Tibial artery (tissue), 4 donors: Measurements from ENCODE around the gene PHF21A.

Source experiments
- DNase-seq, 2 donors: peaks; one replicate each; pipeline ENCODE4 v3.0.0-alpha.2; 2019
- H3K27ac ChIP-seq, 2 donors: fragments of 200-600 bp; sonication (generic) in 1 of 2; 1 replicate in 1 of 2; 2 replicates in 1 of 2; pipeline ENCODE4 v1.5.1; 2018 to 2019; ENCODE audit warnings: mild to moderate bottlenecking in 1 of 2
- H3K27me3 ChIP-seq, 2 donors: fragments of 200-600 bp; sonication (generic) in 1 of 2; one replicate each; pipeline versions ENCODE4 v1.5.1 to v1.6.0; 2016 to 2019
- H3K36me3 ChIP-seq, 3 donors: fragments of 200-600 bp; sonication (generic) in 2 of 3; one replicate each; pipeline ENCODE4 v1.5.1; 2016 to 2019; ENCODE audit warnings: mild to moderate bottlenecking in 2 of 3
- H3K4me1 ChIP-seq, 4 donors: fragments of 200-600 bp; sonication (generic) in 2 of 4; 1 replicate in 3 of 4; 2 replicates in 1 of 4; pipeline ENCODE4 v1.5.1; 2016 to 2019
- H3K4me3 ChIP-seq, 2 donors: fragments of 200-600 bp; sonication (generic) in 1 of 2; 1 replicate in 1 of 2; 2 replicates in 1 of 2; pipeline ENCODE4 v1.5.1; 2018 to 2019; ENCODE audit warnings: mild to moderate bottlenecking in 2 of 2
- H3K9me3 ChIP-seq, 3 donors: fragments of 200-600 bp; sonication (generic) in 1 of 3; one replicate each; pipeline ENCODE4 v1.5.1; 2016 to 2019
- intact Hi-C: fragments of 100-400 bp; cut with DNase I; formaldehyde crosslinking; loops from one replicate; pipeline ENCODE4 v1.15.0; 2023; ENCODE audit warnings: low total_unique reads
- TF ChIP-seq, protein P1 (sequence below), 2 experiments: fragments of 200-600 bp in 1 of 2; fragments of 450-650 bp in 1 of 2; IDR thresholded peaks; one replicate each; pipeline ENCODE4 v1.5.1; 2017 to 2019; ENCODE audit warnings: antibody characterized with exemption in 2 of 2, mild to moderate bottlenecking in 1 of 2, moderate library complexity in 1 of 2

Gene PHF21A

DNA sequence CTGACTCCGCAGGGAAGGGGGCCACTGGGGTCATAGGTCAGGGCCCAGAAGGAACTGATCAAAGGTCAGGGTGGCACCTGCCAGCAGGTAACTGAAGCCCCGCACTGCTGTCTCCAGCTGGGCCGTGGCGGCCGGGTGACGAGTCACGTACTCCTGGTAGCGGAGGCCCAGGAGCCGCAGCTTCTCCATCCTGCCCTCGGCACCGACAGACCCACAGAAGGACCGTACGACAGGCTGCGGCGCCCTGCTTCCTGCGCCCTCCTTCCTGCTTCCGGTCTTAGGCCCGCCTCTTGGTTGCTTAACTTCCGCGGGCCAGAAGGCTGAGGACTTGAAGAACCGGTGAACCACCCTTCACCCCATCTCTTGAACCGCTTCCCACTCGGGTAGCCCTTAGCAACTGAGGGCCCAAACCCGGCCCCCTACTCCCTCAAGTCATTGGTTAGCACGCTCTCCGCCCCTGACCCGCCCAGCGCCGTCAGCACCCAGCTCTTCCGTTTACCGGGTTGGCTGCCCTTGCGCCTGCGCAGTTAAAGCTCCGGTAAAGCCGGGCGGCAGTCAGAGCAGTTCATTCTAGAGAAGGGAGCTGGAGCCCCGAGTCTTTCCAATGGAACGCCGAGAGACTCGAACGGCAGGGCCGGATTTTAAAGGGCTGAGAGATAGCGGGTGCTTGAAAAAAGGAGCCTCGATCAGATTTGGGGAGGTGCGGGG is 203.5 kb downstream of the PHF21A start, which contains the start of gene PEX16:
Gene PEX16 (minus strand): TSS at position 255 of the 708 bp plus-strand sequence. CDS start 66 bp downstream, at position 189.
- peak within 1 kb of the TSS; percentile 87 to 89 for H3K27ac ChIP-seq
- intact Hi-C loops: loop anchor here (5.0 kb wide), 2 partner anchors 60 to 75 kb away; no protein-coding TSS in a partner anchor
- H3K4me3 ChIP-seq: peak within 1 kb of the TSS; percentile 79 to 81
- peaks cover 10 to 45% (median 23%) of the 10 kb centered on the region in 4 donors for H3K4me1 ChIP-seq
- peaks cover 19 to 31% (median 27%) of the 10 kb centered on the region in 3 donors for H3K36me3 ChIP-seq
- TF ChIP-seq, protein P1, sequence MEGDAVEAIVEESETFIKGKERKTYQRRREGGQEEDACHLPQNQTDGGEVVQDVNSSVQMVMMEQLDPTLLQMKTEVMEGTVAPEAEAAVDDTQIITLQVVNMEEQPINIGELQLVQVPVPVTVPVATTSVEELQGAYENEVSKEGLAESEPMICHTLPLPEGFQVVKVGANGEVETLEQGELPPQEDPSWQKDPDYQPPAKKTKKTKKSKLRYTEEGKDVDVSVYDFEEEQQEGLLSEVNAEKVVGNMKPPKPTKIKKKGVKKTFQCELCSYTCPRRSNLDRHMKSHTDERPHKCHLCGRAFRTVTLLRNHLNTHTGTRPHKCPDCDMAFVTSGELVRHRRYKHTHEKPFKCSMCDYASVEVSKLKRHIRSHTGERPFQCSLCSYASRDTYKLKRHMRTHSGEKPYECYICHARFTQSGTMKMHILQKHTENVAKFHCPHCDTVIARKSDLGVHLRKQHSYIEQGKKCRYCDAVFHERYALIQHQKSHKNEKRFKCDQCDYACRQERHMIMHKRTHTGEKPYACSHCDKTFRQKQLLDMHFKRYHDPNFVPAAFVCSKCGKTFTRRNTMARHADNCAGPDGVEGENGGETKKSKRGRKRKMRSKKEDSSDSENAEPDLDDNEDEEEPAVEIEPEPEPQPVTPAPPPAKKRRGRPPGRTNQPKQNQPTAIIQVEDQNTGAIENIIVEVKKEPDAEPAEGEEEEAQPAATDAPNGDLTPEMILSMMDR (IDR thresholded peaks at IDR 0.05): no peak
- no peaks in the 10 kb centered on the region for H3K9me3 ChIP-seq
- DNase-seq: peak; percentile 98 to 99
- H3K27me3 ChIP-seq: peaks cover 10 to 16% of the 10 kb centered on the region in 2 donors

DNA sequence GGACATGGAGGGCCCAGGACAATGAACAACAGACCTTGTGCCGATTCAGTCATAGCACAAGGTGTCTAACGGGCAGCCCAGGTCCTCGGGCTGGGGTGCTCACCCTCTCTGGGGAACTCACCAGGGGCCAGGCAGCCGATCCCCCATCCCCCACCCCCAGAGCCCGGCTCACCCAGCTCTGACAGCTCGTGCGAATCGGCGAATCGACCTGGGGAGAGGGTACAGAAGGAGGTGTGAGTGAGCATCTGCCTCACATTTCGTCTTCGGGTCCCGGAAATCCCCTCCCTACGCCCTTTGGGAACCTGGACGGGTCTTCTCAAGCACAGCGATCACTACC is 204.0 kb downstream of the PHF21A start:
- intact Hi-C loops: loop anchor here (5.0 kb wide), 2 partner anchors 60 to 75 kb away; no protein-coding TSS in a partner anchor
- H3K9me3 ChIP-seq: no peaks in the 10 kb centered on the region

DNA sequence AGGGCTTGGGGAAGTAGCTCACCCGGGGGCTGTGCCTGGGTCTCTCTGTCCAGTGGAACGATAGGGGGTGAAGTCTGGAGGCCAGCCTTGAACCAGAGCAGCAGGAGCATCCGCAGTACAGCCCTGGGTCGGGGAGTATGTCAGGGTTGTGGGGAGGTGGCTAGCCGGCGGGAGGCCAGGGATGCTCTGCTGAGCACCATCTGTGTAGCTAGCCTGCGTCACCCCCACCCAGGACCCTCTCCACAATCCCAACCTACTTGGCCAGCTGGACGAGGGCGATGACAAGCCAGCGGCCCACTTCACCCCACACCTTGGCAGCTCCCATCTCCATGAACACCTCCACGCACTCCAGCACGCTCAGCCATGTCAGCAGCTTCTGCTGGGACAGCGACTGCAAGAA is 205.8 kb downstream of the PHF21A start:
- intact Hi-C loops: loop anchor here (5.0 kb wide), 2 partner anchors 58 to 73 kb away; no protein-coding TSS in a partner anchor
- Histone ChIP-seq H3K27me3 (no peaks in the 10 kb centered on the region), H3K9me3 (no peaks in the 10 kb centered on the region), H3K4me1 (peaks cover 0 to 31% (median 13%) of the 10 kb centered on the region in 4 donors), H3K4me3 (no peak overlapping the region), H3K27ac (no peak overlapping the region), H3K36me3 (peaks cover 37 to 54% (median 50%) of the 10 kb centered on the region in 3 donors)
- no peak for DNase-seq
- TF ChIP-seq, protein P1 (IDR thresholded peaks at IDR 0.05): no peak

More for the DNA sequence above, 204.0 kb downstream of the PHF21A start:
- Histone ChIP-seq H3K27me3 (peaks cover 5 to 11% of the 10 kb centered on the region in 2 donors), H3K4me1 (peaks cover 4 to 40% (median 18%) of the 10 kb centered on the region in 4 donors), H3K4me3 (peak overlapping the region; percentile 79 to 81), H3K36me3 (peaks cover 23 to 36% (median 32%) of the 10 kb centered on the region in 3 donors), H3K27ac (peak overlapping the region; percentile 87 to 89)
- TF ChIP-seq, protein P1 (IDR thresholded peaks at IDR 0.05): no peak
- DNase-seq: no peak

DNA sequence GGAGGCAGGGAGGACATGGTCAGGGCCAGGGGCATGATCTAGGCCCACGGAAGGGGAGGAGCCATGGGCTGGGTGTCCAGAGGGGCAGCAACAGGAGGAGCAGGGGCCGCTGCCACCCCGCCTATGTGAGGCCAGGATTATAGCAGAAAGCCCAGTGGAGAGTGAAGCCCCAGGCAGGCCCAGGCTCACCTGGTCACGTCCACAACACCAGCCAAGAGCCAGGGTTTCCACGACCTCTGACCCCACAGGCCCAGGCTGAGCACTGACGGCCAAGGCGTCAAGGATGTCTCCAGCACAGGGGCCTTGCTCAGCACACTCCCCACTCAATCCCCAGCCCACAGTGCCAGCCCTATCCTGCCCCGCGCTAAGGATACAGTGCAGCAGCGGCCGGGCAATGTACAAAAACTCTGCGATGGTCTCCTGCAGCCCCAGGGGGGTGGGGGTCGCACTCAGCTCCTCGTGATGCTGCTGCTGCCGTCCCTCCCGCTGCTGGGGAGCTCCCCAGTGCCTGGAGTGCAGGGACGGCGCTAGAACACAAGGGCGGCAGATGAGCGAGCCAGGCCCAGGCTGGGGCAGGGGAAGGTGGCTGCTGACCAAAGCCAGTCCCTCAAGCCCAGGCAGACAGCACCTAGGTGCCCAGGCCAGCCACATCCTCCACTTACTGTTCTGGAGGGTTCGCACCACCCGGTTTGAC is 207.2 kb downstream of the PHF21A start:
- no peaks in the 10 kb centered on the region for H3K9me3 ChIP-seq
- intact Hi-C loops: no loop called here
- no peak for DNase-seq
- no peak overlapping the region for H3K27ac ChIP-seq
- H3K36me3 ChIP-seq: peaks cover 40 to 68% (median 60%) of the 10 kb centered on the region in 3 donors
- TF ChIP-seq, protein P1 (IDR thresholded peaks at IDR 0.05): no peak
- H3K4me3 ChIP-seq: no peak overlapping the region
- no peaks in the 10 kb centered on the region for H3K27me3 ChIP-seq
- peaks cover 0 to 29% (median 13%) of the 10 kb centered on the region in 4 donors for H3K4me1 ChIP-seq

DNA sequence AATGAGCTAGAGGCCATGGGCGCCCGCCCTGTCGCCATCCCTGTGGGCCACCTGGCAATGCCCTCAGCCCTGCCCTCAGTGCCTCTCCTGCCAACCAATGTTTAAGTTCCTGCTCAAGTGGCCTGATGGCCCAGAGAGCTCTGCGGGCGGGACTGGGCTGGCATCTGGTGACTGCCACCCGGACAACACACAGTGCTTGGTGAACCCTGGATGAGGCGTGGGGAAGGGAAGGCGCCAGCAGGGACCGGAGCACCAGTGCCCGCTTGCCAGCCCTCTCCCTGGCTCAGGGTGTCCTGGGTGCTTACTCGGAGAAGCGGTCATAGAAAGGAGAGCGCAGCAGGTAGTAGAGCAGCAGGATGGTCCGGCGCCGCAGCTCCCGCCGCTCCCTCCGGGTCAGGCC is 207.7 kb downstream of the PHF21A start:
- H3K9me3 ChIP-seq: no peaks in the 10 kb centered on the region
- intact Hi-C loops: no loop called here
- no peaks in the 10 kb centered on the region for H3K27me3 ChIP-seq
- H3K27ac ChIP-seq: no peak overlapping the region
- no peak for DNase-seq
- TF ChIP-seq, protein P1 (IDR thresholded peaks at IDR 0.05): no peak
- peaks cover 40 to 73% (median 60%) of the 10 kb centered on the region in 3 donors for H3K36me3 ChIP-seq
- H3K4me3 ChIP-seq: no peak overlapping the region
- H3K4me1 ChIP-seq: peaks cover 0 to 23% (median 13%) of the 10 kb centered on the region in 4 donors
